ENCODE data around the gene ETS1. TPM values are rescaled to one million over a fixed set of nuclear protein-coding genes. Genes with fewer than 3 reads are reported as not detected.

The ETS1 gene
- polyA plus RNA-seq, 1 donor, result 75.5 TPM

GRCh38 chr11:128544471-128545051 lies 42.8 kb downstream of the ETS1 start:
- DNase-seq, result peak; percentile 39

- DNase-seq, result no peak
Observed at GRCh38 chr11:128540469-128540868, 46.9 kb downstream of the ETS1 start.

GRCh38 chr11:128536506-128536905 lies 50.9 kb downstream of the ETS1 start:
- DNase-seq, result no peak

- DNase-seq, result no peak
Observed at GRCh38 chr11:128535468-128536457, 51.6 kb downstream of the ETS1 start.

GRCh38 chr11:128533472-128533871 lies 53.9 kb downstream of the ETS1 start:
- DNase-seq, result no peak

GRCh38 chr11:128532572-128533091 lies 54.7 kb downstream of the ETS1 start:
- DNase-seq, result no peak

- no peak for DNase-seq
Observed at GRCh38 chr11:128532016-128532571, 55.3 kb downstream of the ETS1 start.

- no peak for DNase-seq
Observed at GRCh38 chr11:128531588-128531987, 55.8 kb downstream of the ETS1 start.

- no peak for DNase-seq
Observed at GRCh38 chr11:128530118-128531074, 57.0 kb downstream of the ETS1 start.

- no peak for DNase-seq
Observed at GRCh38 chr11:128528294-128528693, 59.1 kb downstream of the ETS1 start.

GRCh38 chr11:128527046-128527445 lies 60.3 kb downstream of the ETS1 start:
- no peak for DNase-seq

- no peak for DNase-seq
Observed at GRCh38 chr11:128525411-128526243, 61.7 kb downstream of the ETS1 start.

GRCh38 chr11:128524172-128524571 lies 63.2 kb downstream of the ETS1 start:
- no peak for DNase-seq

GRCh38 chr11:128523641-128524040 lies 63.7 kb downstream of the ETS1 start:
- no peak for DNase-seq

- no peak for DNase-seq
Observed at GRCh38 chr11:128522943-128523518, 64.3 kb downstream of the ETS1 start.

- DNase-seq, result peak; percentile 92
Observed at GRCh38 chr11:128522055-128522942, 65.1 kb downstream of the ETS1 start.

- no peak for DNase-seq
Observed at GRCh38 chr11:128521682-128522054, 65.7 kb downstream of the ETS1 start.

- DNase-seq, result no peak
Observed at GRCh38 chr11:128520888-128521681, 66.3 kb downstream of the ETS1 start.

All from left kidney (tissue), 2 donors.